H1 (cell line): ENCODE data around the gene RPS6KA5. TPM values are rescaled to one million over a fixed set of nuclear protein-coding genes. Genes with fewer than 3 reads are reported as not detected.

Source experiments
- CTCF ChIA-PET: fragments of 300-600 bp; sonication (Branson Sonifier 250); formaldehyde crosslinking; loops from one replicate; lab custom pipeline; 2021; ENCODE audit not compliant: partially characterized antibody; lab: Charles Lee
- POLR2A ChIA-PET: fragments of 300-600 bp; sonication (Branson Sonifier 250); formaldehyde crosslinking; loops from one replicate; lab custom pipeline; 2021; ENCODE audit warnings: inconsistent platforms; ENCODE audit not compliant: partially characterized antibody; lab: Charles Lee
- DNase-seq, 2 experiments: peaks; one replicate each; pipeline versions ENCODE4 v3.0.0 to v3.0.0-alpha.2; 2010 to 2022; ENCODE audit warnings: low spot score in 2 of 2, low read depth in 1 of 2, mixed read lengths in 1 of 2
- FAIRE-seq: peaks from 2 replicates; lab custom pipeline; 2011; peaks lifted over from hg19 to GRCh38; lab: Jason Lieb, UNC
- H2AFZ ChIP-seq: 2 replicates; pipeline ENCODE4 v1.8.1; 2012; ENCODE audit warnings: low read length, inconsistent platforms
- H2AK5ac ChIP-seq: 2 replicates; pipeline ENCODE4 v1.6.1; 2013; ENCODE audit warnings: low read depth, low read length
- H2BK120ac ChIP-seq: replicated peaks from 2 replicates; pipeline ENCODE3; 2013; ENCODE audit warnings: low read depth, low read length, inconsistent platforms
- H2BK12ac ChIP-seq: 2 replicates; pipeline ENCODE4 v1.6.1; 2013; ENCODE audit warnings: low read depth, low read length
- H2BK15ac ChIP-seq: 2 replicates; pipeline ENCODE4 v1.6.1; 2013; ENCODE audit warnings: low read length
- H2BK20ac ChIP-seq: 2 replicates; pipeline ENCODE4 v1.6.1; 2013; ENCODE audit warnings: low read length
- H2BK5ac ChIP-seq: 2 replicates; pipeline ENCODE4 v1.6.1; 2013; ENCODE audit warnings: low read depth, low read length
- H3K14ac ChIP-seq: 2 replicates; pipeline ENCODE4 v1.6.1; 2013; ENCODE audit warnings: inconsistent platforms; ENCODE audit not compliant: insufficient read length
- H3K18ac ChIP-seq: 2 replicates; pipeline ENCODE4 v1.6.1; 2013; ENCODE audit warnings: low read length; ENCODE audit errors: extremely low read depth
- H3K23ac ChIP-seq: 2 replicates; pipeline ENCODE4 v1.6.1; 2013; ENCODE audit warnings: inconsistent platforms; ENCODE audit not compliant: insufficient read length
- H3K23me2 ChIP-seq: 2 replicates; pipeline ENCODE4 v1.6.1; 2013; ENCODE audit warnings: low read depth, low read length
- H3K27ac ChIP-seq: 2 replicates; pipeline ENCODE4 v1.6.1; 2011; ENCODE audit warnings: low read depth, low read length, inconsistent platforms
- H3K27me3 ChIP-seq, 4 experiments: replicated peaks in 1 of 4; 1 replicate in 1 of 4; 2 replicates in 3 of 4; pipeline versions ENCODE4 v1.6.1 to v1.8.1; 2011 to 2013; ENCODE audit warnings: low read length in 3 of 4, mild to moderate bottlenecking in 3 of 4, inconsistent platforms in 2 of 4, mixed read lengths in 2 of 4, moderate library complexity in 1 of 4; ENCODE audit not compliant: control insufficient read depth in 3 of 4, insufficient read depth in 3 of 4; ENCODE audit errors: extremely low read depth in 1 of 4
- H3K36me3 ChIP-seq, 4 experiments: 2 replicates each; pipeline versions ENCODE4 v1.6.1 to v1.8.1; 2011 to 2013; ENCODE audit warnings: mild to moderate bottlenecking in 4 of 4, low read length in 3 of 4, moderate library complexity in 2 of 4, control low read depth in 1 of 4, inconsistent platforms in 1 of 4; ENCODE audit not compliant: insufficient read depth in 4 of 4, control insufficient read depth in 2 of 4
- H3K4ac ChIP-seq: replicated peaks from 2 replicates; pipeline ENCODE3; 2013; ENCODE audit warnings: low read length, low read depth, mixed read lengths, inconsistent platforms; ENCODE audit not compliant: insufficient read length
- H3K4me1 ChIP-seq, 4 experiments: replicated peaks in 1 of 4; 1 replicate in 1 of 4; 2 replicates in 3 of 4; pipeline versions ENCODE4 v1.6.1 to v1.8.1; 2011 to 2013; ENCODE audit warnings: low read length in 3 of 4, inconsistent platforms in 2 of 4, mixed read lengths in 1 of 4; ENCODE audit not compliant: insufficient read depth in 4 of 4, control insufficient read depth in 3 of 4
- H3K4me2 ChIP-seq, 2 experiments: 2 replicates each; pipeline versions ENCODE4 v1.6.1 to v1.8.1; 2011 to 2013; ENCODE audit warnings: low read depth in 2 of 2, low read length in 2 of 2, control low read depth in 1 of 2, inconsistent platforms in 1 of 2, mild to moderate bottlenecking in 1 of 2; ENCODE audit not compliant: insufficient read depth in 1 of 2
- H3K4me3 ChIP-seq, 4 experiments: fragments of 200-600, 300-600 bp in 1 of 4; sonication (generic), shearing (Covaris generic), sonication (Bioruptor Twin) in 1 of 4; 2 replicates each; pipeline versions ENCODE4 v1.5.1 to v1.8.1; 2011 to 2016; ENCODE audit warnings: low read length in 4 of 4, low read depth in 3 of 4, control low read depth in 2 of 4, inconsistent platforms in 2 of 4, mild to moderate bottlenecking in 2 of 4, mixed read lengths in 1 of 4, moderate library complexity in 1 of 4; ENCODE audit not compliant: insufficient read depth in 2 of 4; ENCODE audit errors: extremely low read depth in 1 of 4
- H3K56ac ChIP-seq: replicated peaks from 2 replicates; pipeline ENCODE3; 2013; ENCODE audit warnings: low read depth, mild to moderate bottlenecking, mixed read lengths, low read length, inconsistent platforms; ENCODE audit not compliant: insufficient read length
- H3K79me1 ChIP-seq: 2 replicates; pipeline ENCODE4 v1.6.1; 2013; ENCODE audit warnings: low read depth, low read length, control low read depth
- H3K79me2 ChIP-seq, 2 experiments: 2 replicates each; pipeline versions ENCODE4 v1.6.1 to v1.8.1; 2012 to 2013; ENCODE audit warnings: low read length in 2 of 2, mild to moderate bottlenecking in 2 of 2, inconsistent platforms in 1 of 2; ENCODE audit not compliant: insufficient read depth in 2 of 2, control insufficient read depth in 1 of 2
- H3K9ac ChIP-seq, 4 experiments: replicated peaks in 1 of 4; 1 replicate in 1 of 4; 2 replicates in 3 of 4; pipeline versions ENCODE4 v1.6.1 to v1.8.1; 2011 to 2013; ENCODE audit warnings: low read depth in 3 of 4, low read length in 3 of 4, control low read depth in 2 of 4, mild to moderate bottlenecking in 2 of 4, moderate library complexity in 2 of 4, inconsistent platforms in 1 of 4; ENCODE audit errors: extremely low read depth in 1 of 4
- H3K9me3 ChIP-seq, 2 experiments: 2 replicates each; pipeline versions ENCODE4 v1.6.1 to v1.8.1; 2012 to 2013; ENCODE audit warnings: mild to moderate bottlenecking in 2 of 2, moderate library complexity in 2 of 2, control low read depth in 1 of 2, inconsistent platforms in 1 of 2, low read depth in 1 of 2, low read length in 1 of 2, mixed read lengths in 1 of 2; ENCODE audit not compliant: insufficient read depth in 2 of 2
- H4K20me1 ChIP-seq, 2 experiments: replicated peaks in 1 of 2; 2 replicates each; pipeline versions ENCODE3 to v1.8.1; 2011 to 2013; ENCODE audit warnings: inconsistent platforms in 2 of 2, low read length in 2 of 2, mild to moderate bottlenecking in 1 of 2; ENCODE audit not compliant: insufficient read depth in 2 of 2, control insufficient read depth in 1 of 2
- H4K5ac ChIP-seq: 2 replicates; pipeline ENCODE4 v1.6.1; 2013; ENCODE audit warnings: low read length, low read depth, mixed read lengths, inconsistent platforms; ENCODE audit not compliant: insufficient read length
- H4K8ac ChIP-seq: 2 replicates; pipeline ENCODE4 v1.8.0; 2013; ENCODE audit warnings: mild to moderate bottlenecking, moderate library complexity, low read length, inconsistent platforms; ENCODE audit not compliant: insufficient read depth; ENCODE audit errors: extremely low read depth
- H4K91ac ChIP-seq: replicated peaks from 2 replicates; pipeline ENCODE3; 2013; ENCODE audit warnings: low read length, mixed read lengths, inconsistent platforms; ENCODE audit not compliant: insufficient read length
- RAD21 ChIP-seq, 2 experiments: IDR thresholded peaks in 1 of 2; conservative IDR thresholded peaks in 1 of 2; 2 replicates each; pipeline ENCODE4 v1.6.1; 2011; ENCODE audit warnings: low read depth in 2 of 2, low read length in 2 of 2, improper control_type of control experiment in 1 of 2, inconsistent platforms in 1 of 2, mild to moderate bottlenecking in 1 of 2, moderate library complexity in 1 of 2
- YY1 ChIP-seq: IDR thresholded peaks from 2 replicates; pipeline ENCODE4 v1.6.1; 2011; ENCODE audit warnings: low read depth, mild to moderate bottlenecking, low read length
- WGBS, 2 experiments: shearing (Covaris generic) in 1 of 2; methylation state at CpG; one replicate each; pipeline versions ENCODE4 v1.1.6 to v1.1.7; 2013 to 2015; ENCODE audit warnings: low lambda C conversion rate in 2 of 2, mixed read lengths in 2 of 2, inconsistent platforms in 1 of 2, low coverage in 1 of 2, missing lambda C conversion rate in 1 of 2; ENCODE audit not compliant: insufficient replicate concordance in 2 of 2, insufficient coverage in 1 of 2, insufficient read length in 1 of 2; ENCODE audit errors: extremely low coverage in 1 of 2, missing lambda C conversion rate in 1 of 2; 5-methylcytosine and 5-hydroxymethylcytosine counted together
- polyA plus RNA-seq, 7 experiments: library from polyadenylated mRNA; depleted of rRNA in 3 of 7; stranded (reverse) in 5 of 7; unstranded in 2 of 7; fragments of >200 nt in 5 of 7; fragments of 200-250 nt in 2 of 7; gene quantifications; 1 replicate in 5 of 7; 2 replicates in 1 of 7; 4 replicates in 1 of 7; pipeline versions ENCODE4 v1.2.1 to v1.2.3, GENCODE V29; 2011 to 2013; ENCODE audit warnings: missing spikeins in 2 of 7, mixed read lengths in 2 of 7
- total RNA-seq: library from RNA; stranded (reverse); fragmentation: NEBNext Ultra II Directional; extraction: Animal tissue kit (Norgen Biotek cat#: 25700); gene quantifications from 2 replicates; pipeline ENCODE4 v1.2.1, GENCODE V29; 2021

Gene RPS6KA5
- total and polyA plus RNA-seq, 2 of the 8 experiments (the other 6 are each of a cell fraction or from before 2014, with no cell fraction given): 0.85 to 3.1 TPM

- Histone ChIP-seq H3K36me3 (no peaks in the 10 kb centered on the region; a peak in 2 of 8 replicates), H3K4me1 (peaks cover 0 to 5% (median under 1%) of the 10 kb centered on the region in 4 experiments; a peak in 3 of 7 replicates), H2BK15ac (no peak overlapping the region), H2BK120ac (no peak overlapping the region), H4K91ac (no peak overlapping the region), H2AFZ (no peak overlapping the region), H3K9me3 (no peaks in the 10 kb centered on the region), H3K23me2 (no peaks in the 10 kb centered on the region), H2BK20ac (no peak overlapping the region), H4K8ac (no peak overlapping the region), H3K27ac (no peak overlapping the region), H3K9ac (no peak overlapping the region), H3K4me3 (no peak overlapping the region), H3K14ac (no peak overlapping the region), H3K27me3 (no peaks in the 10 kb centered on the region), H3K79me2 (no peaks in the 10 kb centered on the region), H3K18ac (no peak overlapping the region), H2BK5ac (no peak overlapping the region), H3K79me1 (no peaks in the 10 kb centered on the region), H3K56ac (no peak overlapping the region), H3K4ac (no peak overlapping the region), H2BK12ac (no peak overlapping the region), H4K20me1 (no peaks in the 10 kb centered on the region), H3K23ac (no peak overlapping the region), H4K5ac (no peak overlapping the region), H2AK5ac (no peak overlapping the region), H3K4me2 (no peak overlapping the region)
- FAIRE-seq (peak; percentile 45), DNase-seq (no peak)
- CTCF ChIA-PET: interaction anchor here (2.2 kb wide), 1 partner anchor 19 kb away, joined by 9 read pairs; no protein-coding TSS in a partner anchor
- TF ChIP-seq YY1 (0 out of 2 replicates have a peak, but pooled peaks have one; percentile 24), RAD21 (IDR thresholded peaks at IDR 0.05 in 1 of 2, conservative IDR thresholded peaks at IDR 0.05 in 1 of 2; ENCODE audit: low read depth in 2 of 2, low read length in 2 of 2) (no peak)
- WGBS, 2 experiments: 87% methylated on average over 2 of the region's 2 CpGs; no CpG with 5 or more reads in 1 of the 2 experiments
- POLR2A ChIA-PET: no interaction called here
These were observed 176.7 kb downstream of the RPS6KA5 start for GRCh38 chr14:90883782-90884181.
